ENCODE measurements around the gene FAM240B. TPM values are rescaled to one million over a fixed set of nuclear protein-coding genes. Genes with fewer than 3 reads are reported as not detected.

FAM240B gene
- total and polyA plus RNA-seq, 2 experiments from 2014 or later: not detected

DNA sequence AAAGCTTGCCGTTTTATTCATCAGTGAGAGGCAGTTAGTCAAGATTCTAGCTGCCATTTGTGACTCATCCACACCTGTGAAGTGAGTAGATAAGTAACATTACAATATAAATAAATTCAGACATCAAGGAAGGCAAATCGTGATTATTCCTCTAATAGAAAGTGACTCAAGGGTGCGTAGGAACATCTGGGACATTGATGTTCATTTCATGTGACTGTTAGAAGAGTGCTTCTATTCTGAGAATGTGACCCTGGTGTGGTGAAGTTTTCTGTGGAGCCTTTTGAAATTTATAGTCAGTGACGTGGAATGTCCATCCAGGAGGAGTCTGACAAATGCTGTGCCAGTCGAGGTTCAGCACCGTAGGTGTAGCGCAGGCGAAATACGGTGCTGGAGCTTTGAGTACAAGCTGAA lies 48.4 kb upstream of the FAM240B start:
- Mint-ChIP-seq H3K4me3 (no peak overlapping the region), H3K4me1 (no peaks in the 10 kb centered on the region), H3K27me3 (ENCODE audit: insufficient read depth, low read depth, poor library complexity) (no peaks in the 10 kb centered on the region), H3K9me3 (peaks cover 2% of the 10 kb centered on the region; the same call in 2 of the 3 replicates), H3K27ac (no peak overlapping the region), H3K36me3 (ENCODE audit: low read depth) (no peaks in the 10 kb centered on the region)
- H3K9me2 ChIP-seq (ENCODE audit: insufficient read depth): no peaks in the 10 kb centered on the region
- no peaks in the 10 kb centered on the region for H3K4me1 ChIP-seq (ENCODE audit: insufficient read depth)
- TF ChIP-seq, protein P1, sequence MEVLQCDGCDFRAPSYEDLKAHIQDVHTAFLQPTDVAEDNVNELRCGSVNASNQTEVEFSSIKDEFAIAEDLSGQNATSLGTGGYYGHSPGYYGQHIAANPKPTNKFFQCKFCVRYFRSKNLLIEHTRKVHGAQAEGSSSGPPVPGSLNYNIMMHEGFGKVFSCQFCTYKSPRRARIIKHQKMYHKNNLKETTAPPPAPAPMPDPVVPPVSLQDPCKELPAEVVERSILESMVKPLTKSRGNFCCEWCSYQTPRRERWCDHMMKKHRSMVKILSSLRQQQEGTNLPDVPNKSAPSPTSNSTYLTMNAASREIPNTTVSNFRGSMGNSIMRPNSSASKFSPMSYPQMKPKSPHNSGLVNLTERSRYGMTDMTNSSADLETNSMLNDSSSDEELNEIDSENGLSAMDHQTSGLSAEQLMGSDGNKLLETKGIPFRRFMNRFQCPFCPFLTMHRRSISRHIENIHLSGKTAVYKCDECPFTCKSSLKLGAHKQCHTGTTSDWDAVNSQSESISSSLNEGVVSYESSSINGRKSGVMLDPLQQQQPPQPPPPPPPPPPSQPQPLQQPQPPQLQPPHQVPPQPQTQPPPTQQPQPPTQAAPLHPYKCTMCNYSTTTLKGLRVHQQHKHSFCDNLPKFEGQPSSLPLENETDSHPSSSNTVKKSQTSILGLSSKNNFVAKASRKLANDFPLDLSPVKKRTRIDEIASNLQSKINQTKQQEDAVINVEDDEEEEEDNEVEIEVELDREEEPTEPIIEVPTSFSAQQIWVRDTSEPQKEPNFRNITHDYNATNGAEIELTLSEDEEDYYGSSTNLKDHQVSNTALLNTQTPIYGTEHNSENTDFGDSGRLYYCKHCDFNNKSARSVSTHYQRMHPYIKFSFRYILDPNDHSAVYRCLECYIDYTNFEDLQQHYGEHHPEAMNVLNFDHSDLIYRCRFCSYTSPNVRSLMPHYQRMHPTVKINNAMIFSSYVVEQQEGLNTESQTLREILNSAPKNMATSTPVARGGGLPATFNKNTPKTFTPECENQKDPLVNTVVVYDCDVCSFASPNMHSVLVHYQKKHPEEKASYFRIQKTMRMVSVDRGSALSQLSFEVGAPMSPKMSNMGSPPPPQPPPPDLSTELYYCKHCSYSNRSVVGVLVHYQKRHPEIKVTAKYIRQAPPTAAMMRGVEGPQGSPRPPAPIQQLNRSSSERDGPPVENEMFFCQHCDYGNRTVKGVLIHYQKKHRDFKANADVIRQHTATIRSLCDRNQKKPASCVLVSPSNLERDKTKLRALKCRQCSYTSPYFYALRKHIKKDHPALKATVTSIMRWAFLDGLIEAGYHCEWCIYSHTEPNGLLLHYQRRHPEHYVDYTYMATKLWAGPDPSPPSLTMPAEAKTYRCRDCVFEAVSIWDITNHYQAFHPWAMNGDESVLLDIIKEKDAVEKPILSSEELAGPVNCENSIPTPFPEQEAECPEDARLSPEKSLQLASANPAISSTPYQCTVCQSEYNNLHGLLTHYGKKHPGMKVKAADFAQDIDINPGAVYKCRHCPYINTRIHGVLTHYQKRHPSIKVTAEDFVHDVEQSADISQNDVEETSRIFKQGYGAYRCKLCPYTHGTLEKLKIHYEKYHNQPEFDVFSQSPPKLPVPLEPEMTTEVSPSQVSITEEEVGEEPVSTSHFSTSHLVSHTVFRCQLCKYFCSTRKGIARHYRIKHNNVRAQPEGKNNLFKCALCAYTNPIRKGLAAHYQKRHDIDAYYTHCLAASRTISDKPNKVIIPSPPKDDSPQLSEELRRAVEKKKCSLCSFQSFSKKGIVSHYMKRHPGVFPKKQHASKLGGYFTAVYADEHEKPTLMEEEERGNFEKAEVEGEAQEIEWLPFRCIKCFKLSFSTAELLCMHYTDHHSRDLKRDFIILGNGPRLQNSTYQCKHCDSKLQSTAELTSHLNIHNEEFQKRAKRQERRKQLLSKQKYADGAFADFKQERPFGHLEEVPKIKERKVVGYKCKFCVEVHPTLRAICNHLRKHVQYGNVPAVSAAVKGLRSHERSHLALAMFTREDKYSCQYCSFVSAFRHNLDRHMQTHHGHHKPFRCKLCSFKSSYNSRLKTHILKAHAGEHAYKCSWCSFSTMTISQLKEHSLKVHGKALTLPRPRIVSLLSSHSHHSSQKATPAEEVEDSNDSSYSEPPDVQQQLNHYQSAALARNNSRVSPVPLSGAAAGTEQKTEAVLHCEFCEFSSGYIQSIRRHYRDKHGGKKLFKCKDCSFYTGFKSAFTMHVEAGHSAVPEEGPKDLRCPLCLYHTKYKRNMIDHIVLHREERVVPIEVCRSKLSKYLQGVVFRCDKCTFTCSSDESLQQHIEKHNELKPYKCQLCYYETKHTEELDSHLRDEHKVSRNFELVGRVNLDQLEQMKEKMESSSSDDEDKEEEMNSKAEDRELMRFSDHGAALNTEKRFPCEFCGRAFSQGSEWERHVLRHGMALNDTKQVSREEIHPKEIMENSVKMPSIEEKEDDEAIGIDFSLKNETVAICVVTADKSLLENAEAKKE (CRISPR knock-in tag; IDR thresholded peaks at IDR 0.05): no peak
- TF ChIP-seq ETS1 (IDR thresholded peaks at IDR 0.05): no peak
- TF ChIP-seq STAT1 (IDR thresholded peaks at IDR 0.05; ENCODE audit: unreplicated experiment): no peak
- TF ChIP-seq EZH2phosphoT487 (IDR thresholded peaks at IDR 0.05; ENCODE audit: unreplicated experiment): no peak
- TF ChIP-seq, protein P2, sequence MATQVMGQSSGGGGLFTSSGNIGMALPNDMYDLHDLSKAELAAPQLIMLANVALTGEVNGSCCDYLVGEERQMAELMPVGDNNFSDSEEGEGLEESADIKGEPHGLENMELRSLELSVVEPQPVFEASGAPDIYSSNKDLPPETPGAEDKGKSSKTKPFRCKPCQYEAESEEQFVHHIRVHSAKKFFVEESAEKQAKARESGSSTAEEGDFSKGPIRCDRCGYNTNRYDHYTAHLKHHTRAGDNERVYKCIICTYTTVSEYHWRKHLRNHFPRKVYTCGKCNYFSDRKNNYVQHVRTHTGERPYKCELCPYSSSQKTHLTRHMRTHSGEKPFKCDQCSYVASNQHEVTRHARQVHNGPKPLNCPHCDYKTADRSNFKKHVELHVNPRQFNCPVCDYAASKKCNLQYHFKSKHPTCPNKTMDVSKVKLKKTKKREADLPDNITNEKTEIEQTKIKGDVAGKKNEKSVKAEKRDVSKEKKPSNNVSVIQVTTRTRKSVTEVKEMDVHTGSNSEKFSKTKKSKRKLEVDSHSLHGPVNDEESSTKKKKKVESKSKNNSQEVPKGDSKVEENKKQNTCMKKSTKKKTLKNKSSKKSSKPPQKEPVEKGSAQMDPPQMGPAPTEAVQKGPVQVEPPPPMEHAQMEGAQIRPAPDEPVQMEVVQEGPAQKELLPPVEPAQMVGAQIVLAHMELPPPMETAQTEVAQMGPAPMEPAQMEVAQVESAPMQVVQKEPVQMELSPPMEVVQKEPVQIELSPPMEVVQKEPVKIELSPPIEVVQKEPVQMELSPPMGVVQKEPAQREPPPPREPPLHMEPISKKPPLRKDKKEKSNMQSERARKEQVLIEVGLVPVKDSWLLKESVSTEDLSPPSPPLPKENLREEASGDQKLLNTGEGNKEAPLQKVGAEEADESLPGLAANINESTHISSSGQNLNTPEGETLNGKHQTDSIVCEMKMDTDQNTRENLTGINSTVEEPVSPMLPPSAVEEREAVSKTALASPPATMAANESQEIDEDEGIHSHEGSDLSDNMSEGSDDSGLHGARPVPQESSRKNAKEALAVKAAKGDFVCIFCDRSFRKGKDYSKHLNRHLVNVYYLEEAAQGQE (IDR thresholded peaks at IDR 0.05; ENCODE audit: unreplicated experiment): no peak
- TF ChIP-seq POLR2AphosphoS5 (IDR thresholded peaks at IDR 0.05; ENCODE audit: low read depth): no peak
- no peak for ATAC-seq
- H3K4me2 ChIP-seq: no peak overlapping the region
- no peak overlapping the region for H3K4me3 ChIP-seq
- H3K27ac ChIP-seq (ENCODE audit: low read depth): no peak overlapping the region
- no peaks in the 10 kb centered on the region for H3K27me3 ChIP-seq (ENCODE audit: insufficient read depth)
- H2AFZ ChIP-seq: no peak overlapping the region
- no peak for DNase-seq (ENCODE audit: low spot score)
- no peaks in the 10 kb centered on the region for H3F3A ChIP-seq (replicated peaks; ENCODE audit: low read depth)
- H3K36me3 ChIP-seq (ENCODE audit: insufficient read depth): no peaks in the 10 kb centered on the region
- no peaks in the 10 kb centered on the region for H3K79me2 ChIP-seq (replicated peaks; ENCODE audit: insufficient read depth)
- H4K20me1 ChIP-seq (replicated peaks; ENCODE audit: insufficient read depth): no peaks in the 10 kb centered on the region

Data from GM23338 (cell line).